PC-9 (cell line): Measurements from ENCODE around the gene RDH11. TPM values are rescaled to one million over a fixed set of nuclear protein-coding genes. Genes with fewer than 3 reads are reported as not detected.
A peak's percentile ranks its signal among the peaks of the same experiment; 100 is the strongest.

ENCODE experiments used
- BruUV-seq: library from RNA; stranded (reverse); fragments of 400-500 nt; replicated peaks from 2 replicates; lab custom pipeline; 2021; lab: Mats Ljungman, UMichigan
- CTCF ChIA-PET: fragments of 300-600 bp; sonication (Branson Sonifier 250); formaldehyde crosslinking; loops from one replicate; lab custom pipeline; 2022; ENCODE audit warnings: antibody characterized with exemption; lab: Charles Lee
- POLR2A ChIA-PET: fragments of 300-600 bp; sonication (Branson Sonifier 250); formaldehyde crosslinking; loops from one replicate; lab custom pipeline; 2022; ENCODE audit warnings: antibody characterized with exemption; ENCODE audit not compliant: unreplicated experiment; lab: Charles Lee
- DNase-seq, 2 experiments: peaks; one replicate each; pipeline versions ENCODE4 v3.0.0 to v3.0.0-alpha.2; 2015 to 2022; ENCODE audit warnings: mixed read lengths in 1 of 2
- H2AFZ ChIP-seq: fragments of 200-600 bp; sonication (generic); 2 replicates; pipeline ENCODE4 v1.8.1; 2017; ENCODE audit warnings: antibody characterized with exemption
- H3F3A ChIP-seq: fragments of 200-600 bp; sonication (generic); 2 replicates; pipeline ENCODE4 v1.8.1; 2017; ENCODE audit warnings: antibody characterized with exemption, mild to moderate bottlenecking, low read depth; ENCODE audit not compliant: insufficient read depth
- H3K27ac ChIP-seq: fragments of 200-600 bp; sonication (generic); 2 replicates; pipeline ENCODE4 v1.6.1; 2016; ENCODE audit warnings: mixed run types
- H3K27me3 ChIP-seq: fragments of 200-600 bp; sonication (generic); 2 replicates; pipeline ENCODE4 v1.6.1; 2016; ENCODE audit warnings: low read depth, mixed run types; ENCODE audit not compliant: insufficient read depth
- H3K36me3 ChIP-seq: fragments of 200-600 bp; sonication (generic); 2 replicates; pipeline ENCODE4 v1.6.1; 2016; ENCODE audit warnings: low read depth, mixed run types
- H3K4me1 ChIP-seq: fragments of 200-600 bp; sonication (generic); replicated peaks from 2 replicates; pipeline ENCODE4 v1.6.1; 2016; ENCODE audit warnings: mixed run types; ENCODE audit not compliant: insufficient read depth
- H3K4me2 ChIP-seq: fragments of 200-600 bp; sonication (generic); 2 replicates; pipeline ENCODE4 v1.6.1; 2017; ENCODE audit warnings: mixed run types
- H3K4me3 ChIP-seq: fragments of 200-600 bp; sonication (generic); 2 replicates; pipeline ENCODE4 v1.6.1; 2016; ENCODE audit warnings: mixed run types
- H3K79me2 ChIP-seq: fragments of 200-600 bp; sonication (generic); 2 replicates; pipeline ENCODE4 v1.6.1; 2017; ENCODE audit warnings: low read depth, mixed run types
- H3K9me2 ChIP-seq: fragments of 200-600 bp; sonication (generic); 2 replicates; pipeline ENCODE4 v1.8.1; 2017; ENCODE audit warnings: mild to moderate bottlenecking; ENCODE audit not compliant: insufficient read depth
- H3K9me3 ChIP-seq: fragments of 200-600 bp; sonication (generic); 2 replicates; pipeline ENCODE4 v1.8.1; 2016; ENCODE audit warnings: low read depth; ENCODE audit not compliant: insufficient read depth
- H4K20me1 ChIP-seq: fragments of 200-600 bp; sonication (generic); 2 replicates; pipeline ENCODE4 v1.8.1; 2017; ENCODE audit not compliant: insufficient read depth
- EZH2 ChIP-seq: fragments of 200-600 bp; sonication (generic); IDR thresholded peaks from 2 replicates; pipeline ENCODE4 v1.8.0; 2017; ENCODE audit warnings: antibody characterized with exemption, low read depth
- intact Hi-C: fragments of 100-400 bp; cut with micrococcal nuclease; formaldehyde crosslinking; loops from one replicate; pipeline ENCODE4 v1.10.0; 2022; ENCODE audit not compliant: unreplicated experiment
- total RNA-seq: library from RNA; stranded (reverse); gene quantifications from 2 replicates; pipeline ENCODE4 v1.2.3, GENCODE V29; 2021
- TF ChIP-seq, protein P1 (sequence below): fragments of 200-600 bp; sonication (generic); conservative IDR thresholded peaks from 2 replicates; pipeline ENCODE4 v1.6.1; 2017; ENCODE audit warnings: mixed run types, antibody characterized with exemption, mild to moderate bottlenecking, moderate library complexity

The RDH11 gene
- total RNA-seq, 1 experiment from 2014 or later = 97.0 TPM

- H3K9me2 ChIP-seq = no peaks in the 10 kb centered on the region
- intact Hi-C loops = no loop called here
- POLR2A ChIA-PET = no interaction called here
- H3K27me3 ChIP-seq = no peaks in the 10 kb centered on the region
- H3K79me2 ChIP-seq = no peaks in the 10 kb centered on the region
- H4K20me1 ChIP-seq = no peaks in the 10 kb centered on the region
- H3K4me1 ChIP-seq = 0 out of 2 replicates have a peak, but pooled peaks cover 7% of the 10 kb centered on the region
- TF ChIP-seq, protein P1, sequence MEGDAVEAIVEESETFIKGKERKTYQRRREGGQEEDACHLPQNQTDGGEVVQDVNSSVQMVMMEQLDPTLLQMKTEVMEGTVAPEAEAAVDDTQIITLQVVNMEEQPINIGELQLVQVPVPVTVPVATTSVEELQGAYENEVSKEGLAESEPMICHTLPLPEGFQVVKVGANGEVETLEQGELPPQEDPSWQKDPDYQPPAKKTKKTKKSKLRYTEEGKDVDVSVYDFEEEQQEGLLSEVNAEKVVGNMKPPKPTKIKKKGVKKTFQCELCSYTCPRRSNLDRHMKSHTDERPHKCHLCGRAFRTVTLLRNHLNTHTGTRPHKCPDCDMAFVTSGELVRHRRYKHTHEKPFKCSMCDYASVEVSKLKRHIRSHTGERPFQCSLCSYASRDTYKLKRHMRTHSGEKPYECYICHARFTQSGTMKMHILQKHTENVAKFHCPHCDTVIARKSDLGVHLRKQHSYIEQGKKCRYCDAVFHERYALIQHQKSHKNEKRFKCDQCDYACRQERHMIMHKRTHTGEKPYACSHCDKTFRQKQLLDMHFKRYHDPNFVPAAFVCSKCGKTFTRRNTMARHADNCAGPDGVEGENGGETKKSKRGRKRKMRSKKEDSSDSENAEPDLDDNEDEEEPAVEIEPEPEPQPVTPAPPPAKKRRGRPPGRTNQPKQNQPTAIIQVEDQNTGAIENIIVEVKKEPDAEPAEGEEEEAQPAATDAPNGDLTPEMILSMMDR = no peak
- no peak for TF ChIP-seq EZH2
- no TSS peak for BruUV-seq
- H3K27ac ChIP-seq = no peak overlapping the region
- no peaks in the 10 kb centered on the region for H3K9me3 ChIP-seq
- H3F3A ChIP-seq = peaks cover 7% of the 10 kb centered on the region; the same call in 1 of the 2 replicates
- H3K36me3 ChIP-seq = peaks cover 50% of the 10 kb centered on the region
- no peak overlapping the region for H3K4me2 ChIP-seq
- DNase-seq = no peak
- H3K4me3 ChIP-seq = no peak overlapping the region
- H2AFZ ChIP-seq = no peak overlapping the region
- CTCF ChIA-PET = no interaction called here
Observed at GRCh38 chr14:67652189-67652588, 43.4 kb downstream of the RDH11 start.

DNA sequence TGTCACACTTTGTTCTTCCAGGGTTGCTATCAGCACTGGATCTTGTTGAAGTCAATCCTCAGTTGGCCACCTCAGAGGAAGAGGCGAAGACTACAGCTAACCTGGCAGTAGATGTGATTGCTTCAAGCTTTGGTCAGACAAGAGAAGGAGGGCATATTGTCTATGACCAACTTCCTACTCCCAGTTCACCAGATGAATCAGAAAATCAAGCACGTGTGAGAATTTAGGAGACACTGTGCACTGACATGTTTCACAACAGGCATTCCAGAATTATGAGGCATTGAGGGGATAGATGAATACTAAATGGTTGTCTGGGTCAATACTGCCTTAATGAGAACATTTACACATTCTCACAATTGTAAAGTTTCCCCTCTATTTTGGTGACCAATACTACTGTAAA lies 44.9 kb downstream of the RDH11 start:
- H3K9me2 ChIP-seq = no peaks in the 10 kb centered on the region
- POLR2A ChIA-PET = no interaction called here
- H2AFZ ChIP-seq = no peak overlapping the region
- TF ChIP-seq, protein P1 = no peak
- no peak for TF ChIP-seq EZH2
- H3K4me3 ChIP-seq = no peak overlapping the region
- H3K27me3 ChIP-seq = no peaks in the 10 kb centered on the region
- H3F3A ChIP-seq = peaks cover 7% of the 10 kb centered on the region; the same call in 1 of the 2 replicates
- H3K36me3 ChIP-seq = peaks cover 48% of the 10 kb centered on the region
- H4K20me1 ChIP-seq = no peaks in the 10 kb centered on the region
- no TSS peak for BruUV-seq
- intact Hi-C loops = no loop called here
- no peaks in the 10 kb centered on the region for H3K9me3 ChIP-seq
- peak in 1 of 2 experiments; percentile 63 for DNase-seq
- no peak overlapping the region for H3K4me2 ChIP-seq
- H3K27ac ChIP-seq = no peak overlapping the region
- CTCF ChIA-PET = interaction anchor here (1.1 kb wide), 1 partner anchor 54 kb away, joined by 3 read pairs; no protein-coding TSS in a partner anchor
- H3K4me1 ChIP-seq = 0 out of 2 replicates have a peak, but pooled peaks cover 7% of the 10 kb centered on the region
- H3K79me2 ChIP-seq = no peaks in the 10 kb centered on the region

- no peak overlapping the region for H3K27ac ChIP-seq
- ChIA-PET POLR2A (no interaction called here), CTCF (no interaction called here)
- TF ChIP-seq, protein P1 = no peak
- no peak for TF ChIP-seq EZH2
- peaks cover 42% of the 10 kb centered on the region for H3K36me3 ChIP-seq
- BruUV-seq = no TSS peak
- no peaks in the 10 kb centered on the region for H3K27me3 ChIP-seq
- no peak overlapping the region for H3K4me3 ChIP-seq
- H3K9me3 ChIP-seq = no peaks in the 10 kb centered on the region
- H2AFZ ChIP-seq = no peak overlapping the region
- H3K9me2 ChIP-seq = no peaks in the 10 kb centered on the region
- peaks cover 7% of the 10 kb centered on the region; the same call in 1 of the 2 replicates for H3F3A ChIP-seq
- no peak for DNase-seq
- no peaks in the 10 kb centered on the region for H4K20me1 ChIP-seq
- no peaks in the 10 kb centered on the region for H3K79me2 ChIP-seq
- intact Hi-C loops = no loop called here
- H3K4me2 ChIP-seq = no peak overlapping the region
- H3K4me1 ChIP-seq = 0 out of 2 replicates have a peak, but pooled peaks cover 7% of the 10 kb centered on the region
Observed at GRCh38 chr14:67650151-67650550, 45.4 kb downstream of the RDH11 start.
